ENCODE measurements around the gene ARMC9. TPM values are rescaled to one million over a fixed set of nuclear protein-coding genes. Genes with fewer than 3 reads are reported as not detected.
"Not testable (repeated sequence)": the region's sequence is repeated elsewhere in the genome, so short reads cannot be mapped to it uniquely, and the experiment has no call there.

ARMC9 gene
- total and polyA plus RNA-seq, 8 donors, result 4.5 to 114 (median 11.0) TPM

GRCh38 chr2:231191896-231192872 lies 6.2 kb upstream of the ARMC9 start:
- WGBS, 5 donors, result 46 to 62% (median 58%) methylated on average over 19 of the region's 19 CpGs
- Histone ChIP-seq H3K9me3 (no peaks in the 10 kb centered on the region), H3K4me3 (no peak overlapping the region), H3K4me1 (peaks cover 11 to 38% (median 25%) of the 10 kb centered on the region in 4 donors), H3K27ac (peak overlapping the region in 4 of 5 donors; percentile 87 to 94 (median 90)), H3K36me3 (no peaks in the 10 kb centered on the region), H3K27me3 (peaks cover 0 to 5% (median 0%) of the 10 kb centered on the region in 3 donors)
- no peak for TF ChIP-seq POLR2A (IDR thresholded peaks at IDR 0.05)
- TF ChIP-seq POLR2AphosphoS5 (IDR thresholded peaks at IDR 0.05), result peak; percentile 33 to 76 (median 62)
- peak; percentile 18 for TF ChIP-seq EP300 (IDR thresholded peaks at IDR 0.05)
- peak in 5 of 7 experiments; percentile 56 to 63 (median 61) for TF ChIP-seq CTCF (IDR thresholded peaks at IDR 0.05)
- intact Hi-C loops (cut with DNase I; ENCODE audit: low total_unique reads), result loop anchor here (10.0 kb wide), 1 partner anchor 87 kb away; no protein-coding TSS in a partner anchor
- DNase-seq, result peak; percentile 73 to 93

GRCh38 chr2:231193216-231193615 lies 5.2 kb upstream of the ARMC9 start:
- no peak for TF ChIP-seq POLR2A (IDR thresholded peaks at IDR 0.05)
- intact Hi-C loops (cut with DNase I; ENCODE audit: low total_unique reads), result loop anchor here (10.0 kb wide), 1 partner anchor 88 kb away; no protein-coding TSS in a partner anchor
- H3K27me3 ChIP-seq, result peaks cover 0 to 5% (median 0%) of the 10 kb centered on the region in 3 donors
- H3K36me3 ChIP-seq, result no peaks in the 10 kb centered on the region
- no peak for DNase-seq
- peaks cover 14 to 45% (median 33%) of the 10 kb centered on the region in 4 donors for H3K4me1 ChIP-seq
- H3K4me3 ChIP-seq, result no peak overlapping the region
- peak overlapping the region in 4 of 5 donors; percentile 21 to 94 (median 90) for H3K27ac ChIP-seq
- WGBS, 5 donors, result 61 to 80% (median 77%) methylated on average over 3 of the region's 3 CpGs
- no peaks in the 10 kb centered on the region for H3K9me3 ChIP-seq

GRCh38 chr2:231196592-231196991 lies 1.8 kb upstream of the ARMC9 start:
- 82 to 91% (median 89%) methylated on average over 5 of the region's 5 CpGs for WGBS, 5 donors
- Histone ChIP-seq H3K4me3 (no peak overlapping the region), H3K27me3 (no peaks in the 10 kb centered on the region), H3K36me3 (no peaks in the 10 kb centered on the region), H3K27ac (no peak overlapping the region), H3K9me3 (no peaks in the 10 kb centered on the region), H3K4me1 (peaks cover 10 to 49% (median 34%) of the 10 kb centered on the region in 4 donors)
- no peak for TF ChIP-seq POLR2A (IDR thresholded peaks at IDR 0.05)
- no peak for TF ChIP-seq POLR2AphosphoS5 (IDR thresholded peaks at IDR 0.05)
- no peak for TF ChIP-seq CTCF (IDR thresholded peaks at IDR 0.05)
- no peak for TF ChIP-seq EP300 (IDR thresholded peaks at IDR 0.05)
- no peak for DNase-seq
- intact Hi-C loops (cut with DNase I; ENCODE audit: low total_unique reads), result loop anchor here (10.0 kb wide), 1 partner anchor 92 kb away; no protein-coding TSS in a partner anchor

GRCh38 chr2:231197196-231197595 lies 1.2 kb upstream of the ARMC9 start:
- 86 to 94% (median 88%) methylated on average over 7 of the region's 7 CpGs for WGBS, 5 donors
- H3K9me3 ChIP-seq, DNase-seq, H3K4me3 ChIP-seq, H3K27ac ChIP-seq, H3K36me3 ChIP-seq, H3K27me3 ChIP-seq: not testable (repeated sequence)
- intact Hi-C loops (cut with DNase I; ENCODE audit: low total_unique reads), result loop anchor here (10.0 kb wide), 1 partner anchor 92 kb away; no protein-coding TSS in a partner anchor
- H3K4me1 ChIP-seq, result peaks cover 10 to 48% (median 31%) of the 10 kb centered on the region in 4 donors

GRCh38 chr2:231197706-231198290 lies 633 bp upstream of the ARMC9 start:
- WGBS, 5 donors, result 18 to 23% (median 21%) methylated on average over 11 of the region's 11 CpGs
- peak overlapping the region; percentile 72 to 86 (median 82) for H3K4me3 ChIP-seq
- DNase-seq, result no peak
- peak overlapping the region in 4 of 5 donors; percentile 40 to 83 (median 76) for H3K27ac ChIP-seq
- intact Hi-C loops (cut with DNase I; ENCODE audit: low total_unique reads), result loop anchor here (10.0 kb wide), 1 partner anchor 93 kb away; no protein-coding TSS in a partner anchor
- H3K9me3 ChIP-seq, result no peaks in the 10 kb centered on the region
- no peaks in the 10 kb centered on the region for H3K27me3 ChIP-seq
- peaks cover 10 to 45% (median 28%) of the 10 kb centered on the region in 4 donors for H3K4me1 ChIP-seq
- H3K36me3 ChIP-seq, result no peaks in the 10 kb centered on the region
- no peak for TF ChIP-seq POLR2A (IDR thresholded peaks at IDR 0.05)
- no peak for TF ChIP-seq POLR2AphosphoS5 (IDR thresholded peaks at IDR 0.05)
- no peak for TF ChIP-seq EP300 (IDR thresholded peaks at IDR 0.05)
- TF ChIP-seq CTCF (IDR thresholded peaks at IDR 0.05), result no peak
